PC-9 (cell line): ENCODE measurements around the gene SFI1. TPM values are rescaled to one million over a fixed set of nuclear protein-coding genes. Genes with fewer than 3 reads are reported as not detected.
"Not testable (repeated sequence)": the region's sequence is repeated elsewhere in the genome, so short reads cannot be mapped to it uniquely, and the experiment has no call there.

Experiments used
- BruUV-seq: library from RNA; stranded (reverse); fragments of 400-500 nt; replicated peaks from 2 replicates; lab custom pipeline; 2021; lab: Mats Ljungman, UMichigan
- CTCF ChIA-PET: fragments of 300-600 bp; sonication (Branson Sonifier 250); formaldehyde crosslinking; loops from one replicate; lab custom pipeline; 2022; ENCODE audit warnings: antibody characterized with exemption; lab: Charles Lee
- POLR2A ChIA-PET: fragments of 300-600 bp; sonication (Branson Sonifier 250); formaldehyde crosslinking; loops from one replicate; lab custom pipeline; 2022; ENCODE audit warnings: antibody characterized with exemption; ENCODE audit not compliant: unreplicated experiment; lab: Charles Lee
- DNase-seq, 2 experiments: peaks; one replicate each; pipeline versions ENCODE4 v3.0.0 to v3.0.0-alpha.2; 2015 to 2022; ENCODE audit warnings: mixed read lengths in 1 of 2
- H2AFZ ChIP-seq: fragments of 200-600 bp; sonication (generic); 2 replicates; pipeline ENCODE4 v1.8.1; 2017; ENCODE audit warnings: antibody characterized with exemption
- H3F3A ChIP-seq: fragments of 200-600 bp; sonication (generic); 2 replicates; pipeline ENCODE4 v1.8.1; 2017; ENCODE audit warnings: antibody characterized with exemption, mild to moderate bottlenecking, low read depth; ENCODE audit not compliant: insufficient read depth
- H3K27ac ChIP-seq: fragments of 200-600 bp; sonication (generic); 2 replicates; pipeline ENCODE4 v1.6.1; 2016; ENCODE audit warnings: mixed run types
- H3K27me3 ChIP-seq: fragments of 200-600 bp; sonication (generic); 2 replicates; pipeline ENCODE4 v1.6.1; 2016; ENCODE audit warnings: low read depth, mixed run types; ENCODE audit not compliant: insufficient read depth
- H3K36me3 ChIP-seq: fragments of 200-600 bp; sonication (generic); 2 replicates; pipeline ENCODE4 v1.6.1; 2016; ENCODE audit warnings: low read depth, mixed run types
- H3K4me1 ChIP-seq: fragments of 200-600 bp; sonication (generic); replicated peaks from 2 replicates; pipeline ENCODE4 v1.6.1; 2016; ENCODE audit warnings: mixed run types; ENCODE audit not compliant: insufficient read depth
- H3K4me2 ChIP-seq: fragments of 200-600 bp; sonication (generic); 2 replicates; pipeline ENCODE4 v1.6.1; 2017; ENCODE audit warnings: mixed run types
- H3K4me3 ChIP-seq: fragments of 200-600 bp; sonication (generic); 2 replicates; pipeline ENCODE4 v1.6.1; 2016; ENCODE audit warnings: mixed run types
- H3K79me2 ChIP-seq: fragments of 200-600 bp; sonication (generic); 2 replicates; pipeline ENCODE4 v1.6.1; 2017; ENCODE audit warnings: low read depth, mixed run types
- H3K9me2 ChIP-seq: fragments of 200-600 bp; sonication (generic); 2 replicates; pipeline ENCODE4 v1.8.1; 2017; ENCODE audit warnings: mild to moderate bottlenecking; ENCODE audit not compliant: insufficient read depth
- H3K9me3 ChIP-seq: fragments of 200-600 bp; sonication (generic); 2 replicates; pipeline ENCODE4 v1.8.1; 2016; ENCODE audit warnings: low read depth; ENCODE audit not compliant: insufficient read depth
- H4K20me1 ChIP-seq: fragments of 200-600 bp; sonication (generic); 2 replicates; pipeline ENCODE4 v1.8.1; 2017; ENCODE audit not compliant: insufficient read depth
- CTCF ChIP-seq: fragments of 200-600 bp; sonication (generic); conservative IDR thresholded peaks from 2 replicates; pipeline ENCODE4 v1.6.1; 2017; ENCODE audit warnings: mixed run types, antibody characterized with exemption, mild to moderate bottlenecking, moderate library complexity
- EZH2 ChIP-seq: fragments of 200-600 bp; sonication (generic); IDR thresholded peaks from 2 replicates; pipeline ENCODE4 v1.8.0; 2017; ENCODE audit warnings: antibody characterized with exemption, low read depth
- intact Hi-C: fragments of 100-400 bp; cut with micrococcal nuclease; formaldehyde crosslinking; loops from one replicate; pipeline ENCODE4 v1.10.0; 2022; ENCODE audit not compliant: unreplicated experiment
- total RNA-seq: library from RNA; stranded (reverse); gene quantifications from 2 replicates; pipeline ENCODE4 v1.2.3, GENCODE V29; 2021

The SFI1 gene
- total RNA-seq, 1 experiment from 2014 or later: 57.9 TPM

- H3K79me2 ChIP-seq: peaks cover 10% of the 10 kb centered on the region; the same call in 1 of the 2 replicates
- H3K36me3 ChIP-seq: peaks cover 13% of the 10 kb centered on the region; the same call in 1 of the 2 replicates
- POLR2A ChIA-PET: no interaction called here
- no peaks in the 10 kb centered on the region for H3K27me3 ChIP-seq
- peaks cover 37% of the 10 kb centered on the region for H4K20me1 ChIP-seq
- no peak for DNase-seq
- no peaks in the 10 kb centered on the region for H3K9me3 ChIP-seq
- intact Hi-C loops: no loop called here
- BruUV-seq: no TSS peak
- H3K4me1 ChIP-seq: no peaks in the 10 kb centered on the region
- H3K9me2 ChIP-seq: no peaks in the 10 kb centered on the region
- CTCF ChIA-PET: no interaction called here
- no peaks in the 10 kb centered on the region for H3F3A ChIP-seq
- no peak overlapping the region for H3K27ac ChIP-seq
- no peak overlapping the region for H2AFZ ChIP-seq
- TF ChIP-seq CTCF (no peak), EZH2 (no peak)
- no peak overlapping the region for H3K4me3 ChIP-seq
- H3K4me2 ChIP-seq: no peak overlapping the region
These were observed 20.5 kb upstream of the SFI1 start for GRCh38 chr22:31475800-31476199.

DNA sequence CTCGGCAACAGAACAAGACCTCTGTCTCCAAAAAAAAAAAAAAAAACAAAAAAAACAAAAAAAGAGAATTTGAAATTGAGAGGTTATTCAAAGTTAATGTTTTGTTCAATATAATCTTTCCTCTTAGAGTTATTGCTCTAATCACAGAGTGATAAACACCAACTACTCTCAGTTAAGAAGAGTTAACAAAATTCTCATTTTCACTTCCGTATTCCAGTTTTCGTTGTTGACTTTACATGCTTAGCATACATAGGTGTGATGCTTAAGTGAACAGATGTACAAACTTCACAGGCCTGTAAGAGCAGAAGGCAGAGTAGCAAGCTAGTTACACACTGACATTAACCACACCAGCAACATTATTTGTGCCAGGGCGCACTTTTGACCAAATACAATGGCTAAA, 19.0 kb upstream of the SFI1 start:
- no peak overlapping the region for H3K4me2 ChIP-seq
- H3K27ac ChIP-seq: no peak overlapping the region
- TF ChIP-seq CTCF: no peak
- no peak for TF ChIP-seq EZH2
- DNase-seq: no peak
- H3K9me2 ChIP-seq: no peaks in the 10 kb centered on the region
- no peak overlapping the region for H3K4me3 ChIP-seq
- H3K4me1 ChIP-seq: no peaks in the 10 kb centered on the region
- H3K79me2 ChIP-seq: 0 out of 2 replicates have a peak, but pooled peaks cover 6% of the 10 kb centered on the region
- no peaks in the 10 kb centered on the region for H3F3A ChIP-seq
- H2AFZ ChIP-seq: no peak overlapping the region
- H3K27me3 ChIP-seq: no peaks in the 10 kb centered on the region
- H3K36me3 ChIP-seq: peaks cover 6% of the 10 kb centered on the region
- ChIA-PET CTCF (no interaction called here), POLR2A (no interaction called here)
- intact Hi-C loops: no loop called here
- no peaks in the 10 kb centered on the region for H3K9me3 ChIP-seq
- H4K20me1 ChIP-seq: peaks cover 35% of the 10 kb centered on the region
- no TSS peak for BruUV-seq

DNA sequence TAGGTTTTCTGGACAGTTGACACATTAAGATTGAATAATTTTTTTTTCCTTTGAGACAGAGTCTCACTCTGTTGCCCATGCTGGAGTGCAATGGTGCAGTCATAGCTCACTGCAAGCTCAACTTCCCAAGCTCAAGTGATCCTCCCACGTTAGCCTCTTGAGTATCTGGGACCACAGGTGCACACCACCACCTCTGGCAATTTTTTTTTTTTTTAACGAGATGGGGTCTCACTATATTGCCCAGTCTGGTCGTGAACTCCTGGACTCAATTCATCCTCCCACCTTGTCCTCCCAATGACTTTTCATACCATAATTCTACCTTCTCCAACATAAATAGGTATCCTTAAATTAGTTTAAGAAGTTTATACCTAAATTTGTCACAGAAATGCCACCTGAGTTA, 15.2 kb upstream of the SFI1 start:
- Histone ChIP-seq H3K4me3 (no peak overlapping the region), H3K36me3 (peaks cover 17% of the 10 kb centered on the region), H3K9me2 (no peaks in the 10 kb centered on the region), H3K27ac (no peak overlapping the region), H3K4me2 (no peak overlapping the region), H3K4me1 (no peaks in the 10 kb centered on the region), H2AFZ (no peak overlapping the region), H3K9me3 (no peaks in the 10 kb centered on the region), H4K20me1 (peaks cover 13% of the 10 kb centered on the region; the same call in 1 of the 2 replicates), H3F3A (no peaks in the 10 kb centered on the region; the same call in 1 of the 2 replicates), H3K27me3 (no peaks in the 10 kb centered on the region), H3K79me2 (0 out of 2 replicates have a peak, but pooled peaks cover 9% of the 10 kb centered on the region)
- ChIA-PET POLR2A (no interaction called here), CTCF (interaction anchor here (0.5 kb wide), 1 partner anchor 19 kb away, joined by 3 read pairs; no protein-coding TSS in a partner anchor)
- TF ChIP-seq EZH2 (no peak), CTCF (no peak)
- no TSS peak for BruUV-seq
- intact Hi-C loops: loop anchor here (10.0 kb wide), 1 partner anchor 154 kb away; no protein-coding TSS in a partner anchor
- DNase-seq: no peak

DNA sequence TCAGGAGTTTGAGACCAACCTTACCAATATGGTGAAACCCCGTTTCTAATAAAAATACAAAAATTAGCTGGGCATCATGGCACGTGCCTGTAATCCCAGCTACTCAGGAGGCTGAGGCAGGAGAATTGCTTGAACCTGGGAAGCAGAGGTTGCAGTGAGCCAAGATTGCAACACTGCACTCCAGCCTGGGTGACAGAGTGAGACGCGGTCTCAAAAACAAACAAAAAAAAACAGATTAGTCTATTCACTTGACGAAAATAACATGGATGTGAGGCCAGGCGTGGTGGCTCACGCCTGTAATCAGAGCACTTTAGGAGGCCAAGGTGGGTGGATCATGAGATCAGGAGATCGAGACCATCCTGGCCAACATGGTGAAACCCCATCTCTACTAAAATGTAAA, 13.9 kb upstream of the SFI1 start:
- intact Hi-C loops: loop anchor here (10.0 kb wide), 1 partner anchor 152 kb away; no protein-coding TSS in a partner anchor
- peaks cover 18% of the 10 kb centered on the region for H3K79me2 ChIP-seq
- POLR2A ChIA-PET, H2AFZ ChIP-seq, H3F3A ChIP-seq, H3K4me2 ChIP-seq, CTCF ChIA-PET, H3K27me3 ChIP-seq, DNase-seq, H3K4me3 ChIP-seq, BruUV-seq, H3K4me1 ChIP-seq, H3K27ac ChIP-seq, H3K9me2 ChIP-seq, H3K9me3 ChIP-seq: not testable (repeated sequence)
- peaks cover 12% of the 10 kb centered on the region; the same call in 1 of the 2 replicates for H4K20me1 ChIP-seq
- peaks cover 17% of the 10 kb centered on the region for H3K36me3 ChIP-seq

GRCh38 chr22:31486369-31486768, 10.0 kb upstream of the SFI1 start:
- H3K4me3 ChIP-seq, H3K9me3 ChIP-seq, H3K4me2 ChIP-seq, H3K27ac ChIP-seq, BruUV-seq, H3K9me2 ChIP-seq, POLR2A ChIA-PET, H3K27me3 ChIP-seq, CTCF ChIA-PET, H4K20me1 ChIP-seq, DNase-seq, H2AFZ ChIP-seq: not testable (repeated sequence)
- Histone ChIP-seq H3K4me1 (peaks cover 18% of the 10 kb centered on the region), H3K79me2 (peaks cover 44% of the 10 kb centered on the region), H3F3A (peaks cover 19% of the 10 kb centered on the region), H3K36me3 (peaks cover 11% of the 10 kb centered on the region; the same call in 1 of the 2 replicates)
- intact Hi-C loops: loop anchor here (10.0 kb wide), 1 partner anchor 148 kb away; no protein-coding TSS in a partner anchor
